ENCODE data around the gene ADSS1.

Gene ADSS1

GRCh38 chr14:104795781-104796686 is 72.0 kb downstream of the ADSS1 start:
- H3K27ac ChIP-seq (ENCODE audit: low read length), result no peak overlapping the region
- no peak overlapping the region; the same call in 1 of the 2 replicates for H3K9ac ChIP-seq (ENCODE audit: low read depth, low read length)
- H3K27me3 ChIP-seq (ENCODE audit: insufficient read depth, low read length), result peaks cover 65% of the 10 kb centered on the region
- H3K36me3 ChIP-seq (ENCODE audit: insufficient read depth, low read depth, low read length), result no peaks in the 10 kb centered on the region
- peak overlapping the region; percentile 65; the same call in 1 of the 2 replicates for H3K4me3 ChIP-seq (ENCODE audit: low read length)
- H3K4me1 ChIP-seq (ENCODE audit: insufficient read depth, low read length), result peaks cover 13% of the 10 kb centered on the region; the same call in 1 of the 2 replicates
- H3K9me3 ChIP-seq (ENCODE audit: insufficient read depth, low read depth, low read length), result no peaks in the 10 kb centered on the region

GRCh38 chr14:104796687-104797081 is 72.7 kb downstream of the ADSS1 start:
- no peak overlapping the region for H3K9ac ChIP-seq (ENCODE audit: low read depth, low read length)
- no peaks in the 10 kb centered on the region for H3K36me3 ChIP-seq (ENCODE audit: insufficient read depth, low read depth, low read length)
- H3K4me1 ChIP-seq (ENCODE audit: insufficient read depth, low read length), result peaks cover 17% of the 10 kb centered on the region; the same call in 1 of the 2 replicates
- no peaks in the 10 kb centered on the region for H3K9me3 ChIP-seq (ENCODE audit: insufficient read depth, low read depth, low read length)
- no peak overlapping the region for H3K4me3 ChIP-seq (ENCODE audit: low read length)
- no peak overlapping the region for H3K27ac ChIP-seq (ENCODE audit: low read length)
- peaks cover 72% of the 10 kb centered on the region for H3K27me3 ChIP-seq (ENCODE audit: insufficient read depth, low read length)

Measured in iPS-20b (cell line).